ENCODE measurements around the gene DISP3.

DISP3 gene

GRCh38 chr1:11478571-11479374 lies at the start of gene DISP3:
Gene DISP3, plus strand, starts transcription at chr1:11479155. Its CDS starts 21,838 bp downstream, at chr1:11500993.
- DNase-seq (ENCODE audit: low read depth in 1 of 2, low spot score in 1 of 2): peak; percentile 62 to 64

- no peak for DNase-seq (ENCODE audit: low read depth in 1 of 2, low spot score in 1 of 2)
Measured at GRCh38 chr1:11429226-11429625, 49.7 kb upstream of the DISP3 start.

DNA sequence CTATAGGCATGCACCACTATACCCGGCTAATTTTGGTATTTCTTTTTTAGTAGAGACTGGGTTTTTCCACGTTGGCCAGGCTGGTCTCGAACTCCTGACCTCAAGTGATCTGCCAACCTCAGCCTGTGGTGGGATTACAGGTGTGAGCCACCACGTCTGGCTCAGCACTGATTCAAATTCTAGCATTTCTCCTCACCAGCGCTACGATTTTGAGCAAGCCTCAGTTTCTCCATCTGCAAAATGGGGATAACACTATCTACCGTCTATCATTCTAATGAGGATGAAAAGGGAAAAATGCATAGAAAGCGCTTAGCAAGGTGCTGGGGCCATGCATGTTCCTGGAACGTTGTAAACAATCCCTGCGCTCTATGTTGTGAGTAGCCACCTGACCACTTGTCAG lies 49.0 kb upstream of the DISP3 start:
- no peak for DNase-seq (ENCODE audit: low read depth in 1 of 2, low spot score in 1 of 2)

DNA sequence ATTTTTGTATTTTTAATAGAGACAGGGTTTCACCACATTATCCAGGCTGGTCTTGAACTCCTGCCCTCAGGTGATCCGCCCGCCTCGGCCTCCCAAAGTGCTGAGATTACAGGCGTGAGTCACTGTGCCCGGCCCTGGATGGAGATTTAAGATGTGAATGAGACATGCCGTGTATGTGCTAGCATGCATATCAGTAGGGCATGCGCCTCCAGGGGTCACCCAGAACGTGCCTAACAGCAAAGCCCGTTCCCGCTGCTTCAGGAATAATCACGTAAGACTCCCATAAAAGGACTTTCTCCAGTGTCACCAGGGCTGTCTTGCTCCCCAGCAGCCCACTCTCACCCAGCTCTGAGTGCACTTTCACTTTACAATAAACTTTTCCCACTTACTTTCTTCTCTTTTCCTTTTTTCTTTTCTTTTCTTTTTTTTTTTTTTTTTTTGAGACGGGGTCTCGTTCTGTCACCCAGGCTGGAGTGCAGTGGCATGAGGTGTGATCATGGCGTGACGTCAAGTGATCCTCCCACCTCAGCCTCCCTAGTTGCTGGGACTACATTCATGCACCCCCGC lies 46.9 kb upstream of the DISP3 start:
- DNase-seq (ENCODE audit: low read depth in 1 of 2, low spot score in 1 of 2): no peak

DNA sequence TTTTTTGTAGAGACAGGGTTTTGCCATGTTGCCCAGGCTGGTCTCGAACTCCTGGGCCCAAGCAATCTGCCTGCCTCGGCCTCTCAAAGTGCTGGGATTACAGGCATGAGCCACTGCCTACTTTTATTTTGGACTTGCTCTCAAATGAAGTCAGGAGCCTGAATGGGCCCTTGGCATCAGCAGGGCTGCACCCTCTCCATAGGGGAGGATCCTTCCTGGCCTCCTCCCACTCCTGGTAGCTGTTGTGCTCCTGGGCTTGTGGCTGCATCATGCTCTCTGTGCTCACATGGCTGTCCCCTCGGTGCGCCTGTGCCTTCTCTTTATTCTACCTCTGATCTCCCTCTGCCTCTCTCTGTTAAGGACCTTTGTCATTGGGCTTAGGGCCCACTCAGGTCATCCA lies 46.4 kb upstream of the DISP3 start:
- DNase-seq (ENCODE audit: low read depth in 1 of 2, low spot score in 1 of 2): no peak

GRCh38 chr1:11434501-11434900 lies 44.5 kb upstream of the DISP3 start:
- DNase-seq (ENCODE audit: low read depth in 1 of 2, low spot score in 1 of 2): no peak

- DNase-seq (ENCODE audit: low read depth in 1 of 2, low spot score in 1 of 2): no peak
Measured at GRCh38 chr1:11434926-11435325, 44.0 kb upstream of the DISP3 start.

DNA sequence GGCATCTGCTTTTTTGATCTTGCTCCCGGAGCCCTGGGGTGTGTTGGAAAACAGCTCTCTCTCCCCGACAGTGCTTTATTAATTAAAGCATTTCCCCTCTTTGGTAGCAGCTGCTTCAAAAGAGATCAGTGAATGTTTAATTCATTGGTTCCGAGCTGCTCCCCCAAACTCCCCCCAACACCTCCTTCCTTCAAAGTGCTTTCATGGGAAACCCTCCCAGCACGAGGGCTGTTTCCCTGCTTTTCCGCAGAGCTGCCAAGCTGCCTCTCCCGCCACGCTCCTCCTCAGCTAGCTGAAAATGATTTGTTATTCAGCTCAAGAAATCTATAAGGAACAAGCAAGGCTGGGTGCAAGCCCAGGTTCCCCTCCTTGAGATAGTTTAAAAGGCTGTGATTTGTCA lies 40.0 kb upstream of the DISP3 start:
- DNase-seq (ENCODE audit: low read depth in 1 of 2, low spot score in 1 of 2): no peak

DNA sequence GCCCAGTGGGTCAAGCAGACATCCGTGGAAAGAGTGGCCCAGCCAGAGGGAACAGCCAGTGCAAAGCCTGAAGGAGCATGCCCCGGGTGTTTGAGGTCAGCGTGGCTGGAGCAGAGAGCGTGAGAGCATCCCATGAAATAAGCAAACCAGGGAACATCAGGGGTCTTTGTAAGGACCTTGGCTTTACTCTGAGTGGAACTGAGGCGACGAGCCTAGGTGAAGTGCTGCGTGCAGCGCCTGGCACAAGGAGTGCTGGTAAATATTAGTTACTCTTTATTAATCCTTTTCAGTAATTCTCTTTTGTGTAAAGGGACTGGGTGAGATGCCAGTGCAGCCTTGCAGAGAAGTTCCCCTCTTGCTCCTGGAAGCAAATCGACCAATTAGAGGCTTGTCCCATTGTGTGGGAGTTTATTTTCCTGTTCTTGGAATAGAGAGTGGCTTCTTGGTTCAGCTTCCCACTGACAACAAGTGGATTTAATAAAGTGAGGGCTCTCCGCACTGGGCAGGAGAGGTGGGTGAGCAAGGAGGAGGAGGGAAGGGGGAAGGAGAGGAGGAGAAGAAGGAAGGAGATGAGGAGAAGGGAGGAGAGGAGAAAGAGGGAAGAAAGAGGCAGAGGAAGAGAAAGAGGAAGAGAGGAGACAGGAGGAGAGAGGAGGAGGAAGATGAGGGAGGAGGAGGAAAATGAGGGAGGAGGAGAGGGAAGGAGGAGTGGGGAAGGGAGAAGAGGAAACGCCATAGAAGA lies 37.6 kb upstream of the DISP3 start:
- no peak for DNase-seq (ENCODE audit: low read depth in 1 of 2, low spot score in 1 of 2)

DNA sequence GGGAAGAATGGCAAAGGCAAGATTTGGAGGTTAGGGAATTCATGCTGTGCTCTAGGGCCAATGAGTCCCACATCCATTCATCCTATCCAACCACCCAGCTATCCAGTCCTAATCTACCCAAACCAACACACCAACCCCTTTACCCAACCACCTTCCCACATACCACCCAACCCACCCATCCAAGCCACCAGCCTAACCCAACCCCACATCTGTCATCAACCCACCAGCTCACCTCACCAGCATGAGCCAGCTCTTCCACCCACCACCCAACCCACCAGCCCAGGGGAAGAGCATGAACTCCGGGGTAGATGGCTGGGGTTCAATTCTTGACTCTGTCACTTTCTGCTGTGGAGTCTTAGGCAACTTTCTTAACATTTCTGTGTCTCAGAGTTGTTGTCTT lies 35.9 kb upstream of the DISP3 start:
- no peak for DNase-seq (ENCODE audit: low read depth in 1 of 2, low spot score in 1 of 2)

- no peak for DNase-seq (ENCODE audit: low read depth in 1 of 2, low spot score in 1 of 2)
Measured at GRCh38 chr1:11443961-11444658, 34.8 kb upstream of the DISP3 start.

GRCh38 chr1:11444907-11445306 lies 34.0 kb upstream of the DISP3 start:
- no peak for DNase-seq (ENCODE audit: low read depth in 1 of 2, low spot score in 1 of 2)

GRCh38 chr1:11447903-11448302 lies 31.1 kb upstream of the DISP3 start:
- DNase-seq (ENCODE audit: low read depth in 1 of 2, low spot score in 1 of 2): no peak

DNA sequence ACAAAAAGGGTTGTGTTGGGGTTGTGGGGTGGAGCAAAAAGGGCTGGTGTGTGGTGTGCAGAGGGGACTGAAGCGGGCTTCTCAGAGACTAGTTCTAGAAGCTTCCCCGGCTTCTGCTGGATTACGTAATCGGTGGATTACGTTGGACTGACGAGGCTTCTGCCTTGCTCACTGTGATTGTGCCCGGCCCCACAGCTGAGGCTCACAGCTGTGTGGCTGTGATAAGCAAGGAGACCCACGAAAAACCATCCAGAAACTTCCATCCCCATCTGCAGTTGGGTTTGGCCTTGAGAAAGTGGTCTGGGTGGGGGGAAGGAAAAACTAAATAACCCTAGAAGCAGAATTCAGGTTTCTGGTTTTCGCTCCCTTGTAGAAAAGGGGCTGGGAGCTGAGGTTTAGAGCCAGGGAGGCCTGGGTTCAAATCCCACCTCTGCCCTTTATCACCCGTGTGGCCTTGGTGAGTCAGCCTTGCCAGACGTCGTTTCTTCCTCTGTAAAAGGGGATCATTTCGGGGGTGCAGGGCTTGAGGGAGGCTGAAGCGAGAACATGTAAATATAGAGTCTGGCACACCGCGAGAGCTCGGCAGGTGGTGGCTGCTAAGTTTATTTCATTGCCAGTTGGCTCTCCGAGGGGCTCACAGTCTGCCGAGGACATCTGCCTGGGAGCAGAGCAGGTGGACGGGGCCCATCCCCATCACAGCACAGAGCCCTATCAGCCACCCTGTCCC lies 30.4 kb upstream of the DISP3 start:
- no peak for DNase-seq (ENCODE audit: low read depth in 1 of 2, low spot score in 1 of 2)

DNA sequence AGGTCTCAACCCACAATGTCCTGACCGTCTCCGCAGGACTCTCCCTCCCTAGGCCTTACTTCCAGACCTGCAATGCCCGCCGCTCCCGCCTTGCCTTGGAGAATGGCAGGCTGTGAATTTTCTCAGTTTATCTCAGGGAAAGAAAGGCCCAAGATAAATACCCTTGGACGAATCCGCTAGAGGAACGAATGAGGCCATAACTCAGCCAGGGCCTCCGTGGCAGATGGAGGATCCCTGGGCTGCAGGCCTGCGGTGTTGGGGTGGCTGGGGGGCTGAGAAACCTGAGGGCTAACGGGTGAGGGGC lies 29.9 kb upstream of the DISP3 start:
- DNase-seq (ENCODE audit: low read depth in 1 of 2, low spot score in 1 of 2): no peak

- no peak for DNase-seq (ENCODE audit: low read depth in 1 of 2, low spot score in 1 of 2)
Measured at GRCh38 chr1:11450310-11450709, 28.6 kb upstream of the DISP3 start.

DNA sequence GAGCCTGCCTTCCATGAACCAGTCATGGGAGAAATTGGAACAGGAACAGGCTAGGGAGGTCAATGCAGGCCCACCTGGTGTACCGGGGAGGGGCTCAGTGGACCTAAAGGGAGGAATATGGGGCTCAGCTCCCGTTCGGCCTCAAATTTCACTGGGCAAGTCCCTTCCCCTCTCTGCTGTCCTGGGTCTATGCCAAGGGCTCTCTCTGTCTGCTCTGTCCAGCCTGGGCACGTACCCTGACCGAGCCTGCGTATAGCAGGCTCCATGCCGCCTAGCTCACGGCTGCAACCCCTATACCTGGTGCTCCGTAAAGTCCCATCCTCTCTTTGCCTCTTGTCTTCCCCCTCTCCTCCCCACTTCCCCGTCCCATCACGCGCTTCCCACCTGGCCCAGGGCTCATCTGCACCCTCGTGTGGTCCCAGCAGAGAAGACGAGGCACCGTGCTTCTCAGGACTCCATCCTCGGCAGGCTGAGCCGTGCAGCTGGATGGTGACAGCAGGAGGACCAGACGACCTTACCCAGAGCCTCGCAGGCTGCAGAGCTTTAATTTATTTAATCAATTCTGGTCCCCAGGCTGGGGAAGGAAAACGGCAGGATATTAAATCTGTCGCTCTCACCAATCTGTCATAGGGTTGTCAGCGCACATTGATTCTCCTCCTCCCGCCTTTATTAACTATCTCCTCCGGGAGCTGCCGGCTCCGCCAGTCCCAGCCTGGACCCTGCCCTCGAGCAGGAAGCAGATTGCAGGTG lies 25.0 kb upstream of the DISP3 start:
- DNase-seq (ENCODE audit: low read depth in 1 of 2, low spot score in 1 of 2): no peak

DNA sequence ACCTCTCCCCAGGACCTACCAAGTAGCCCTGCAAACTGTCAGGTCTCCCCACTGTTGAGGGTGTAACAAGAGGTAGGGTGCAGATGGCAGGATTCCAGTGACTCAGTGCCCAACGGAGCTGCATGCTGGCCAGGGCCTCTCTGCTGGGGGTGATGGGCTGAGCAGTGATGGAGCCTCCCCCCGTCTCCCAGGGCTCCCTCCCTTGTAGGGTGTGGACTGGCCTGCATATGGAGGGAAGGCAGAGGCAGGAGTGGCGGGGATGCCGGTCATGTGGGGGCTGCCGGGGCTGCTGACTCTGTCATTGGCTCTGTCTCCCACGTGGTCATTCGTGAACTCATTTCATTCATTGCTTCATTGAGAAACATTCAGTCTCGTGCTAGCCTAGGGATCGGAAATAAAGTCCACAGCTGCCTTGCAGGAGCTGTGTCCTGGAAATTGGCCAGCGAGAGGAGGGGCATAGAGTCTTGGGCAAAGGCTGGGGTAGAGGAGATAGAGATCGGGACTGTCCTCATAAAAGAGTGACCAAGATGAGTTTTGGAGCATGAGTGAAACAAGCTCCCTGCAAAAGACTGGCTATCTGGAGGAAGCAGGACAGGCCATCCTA lies 22.9 kb upstream of the DISP3 start:
- DNase-seq (ENCODE audit: low read depth in 1 of 2, low spot score in 1 of 2): no peak

GRCh38 chr1:11456965-11457364 lies 22.0 kb upstream of the DISP3 start:
- DNase-seq (ENCODE audit: low read depth in 1 of 2, low spot score in 1 of 2): no peak

- DNase-seq (ENCODE audit: low read depth in 1 of 2, low spot score in 1 of 2): no peak
Measured at GRCh38 chr1:11458811-11459275, 20.1 kb upstream of the DISP3 start.
